Neural progenitor cell (in vitro differentiated cells): ENCODE results near the gene PRCP.

Experiments
- EZH2 ChIP-seq: fragments of 200-600 bp; sonication (generic); IDR thresholded peaks from 2 replicates; pipeline ENCODE4 v1.6.1; 2017; ENCODE audit warnings: antibody characterized with exemption, mild to moderate bottlenecking, moderate library complexity
- EZH2phosphoT487 ChIP-seq: fragments of 200-600 bp; sonication (generic); IDR thresholded peaks from 2 replicates; pipeline ENCODE4 v1.6.1; 2017; ENCODE audit warnings: antibody characterized with exemption
- TF ChIP-seq, protein P1 (sequence below): fragments of 200-600 bp; sonication (generic); IDR thresholded peaks from 2 replicates; pipeline ENCODE4 v1.5.1; 2017; ENCODE audit warnings: antibody characterized with exemption, mild to moderate bottlenecking

- TF ChIP-seq, protein P1, sequence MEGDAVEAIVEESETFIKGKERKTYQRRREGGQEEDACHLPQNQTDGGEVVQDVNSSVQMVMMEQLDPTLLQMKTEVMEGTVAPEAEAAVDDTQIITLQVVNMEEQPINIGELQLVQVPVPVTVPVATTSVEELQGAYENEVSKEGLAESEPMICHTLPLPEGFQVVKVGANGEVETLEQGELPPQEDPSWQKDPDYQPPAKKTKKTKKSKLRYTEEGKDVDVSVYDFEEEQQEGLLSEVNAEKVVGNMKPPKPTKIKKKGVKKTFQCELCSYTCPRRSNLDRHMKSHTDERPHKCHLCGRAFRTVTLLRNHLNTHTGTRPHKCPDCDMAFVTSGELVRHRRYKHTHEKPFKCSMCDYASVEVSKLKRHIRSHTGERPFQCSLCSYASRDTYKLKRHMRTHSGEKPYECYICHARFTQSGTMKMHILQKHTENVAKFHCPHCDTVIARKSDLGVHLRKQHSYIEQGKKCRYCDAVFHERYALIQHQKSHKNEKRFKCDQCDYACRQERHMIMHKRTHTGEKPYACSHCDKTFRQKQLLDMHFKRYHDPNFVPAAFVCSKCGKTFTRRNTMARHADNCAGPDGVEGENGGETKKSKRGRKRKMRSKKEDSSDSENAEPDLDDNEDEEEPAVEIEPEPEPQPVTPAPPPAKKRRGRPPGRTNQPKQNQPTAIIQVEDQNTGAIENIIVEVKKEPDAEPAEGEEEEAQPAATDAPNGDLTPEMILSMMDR, result no peak
- TF ChIP-seq EZH2 (no peak), EZH2phosphoT487 (no peak)
These were observed 28.9 kb upstream of the PRCP start for GRCh38 chr11:82929121-82929520.
